Loucy (cell line): ENCODE measurements around the gene SEC11A.
"Not testable (repeated sequence)": the region's sequence is repeated elsewhere in the genome, so short reads cannot be mapped to it uniquely, and the experiment has no call there.

Experiments
- H2AFZ ChIP-seq: fragments of 200-600 bp; sonication (generic); 2 replicates; pipeline ENCODE4 v1.6.0; 2016; ENCODE audit warnings: antibody characterized with exemption, mild to moderate bottlenecking, low read length, moderate library complexity
- H3F3A ChIP-seq: fragments of 200-600 bp; 2 replicates; pipeline ENCODE4 v1.6.0; 2016; ENCODE audit warnings: antibody characterized with exemption, low read depth, mild to moderate bottlenecking
- H3K27me3 ChIP-seq: fragments of 200-600 bp; sonication (generic); 2 replicates; pipeline ENCODE4 v1.6.1; 2014; ENCODE audit warnings: low read length, mild to moderate bottlenecking; ENCODE audit not compliant: insufficient read depth, poor library complexity, severe bottlenecking
- H3K36me3 ChIP-seq: fragments of 200-600 bp; sonication (generic); 2 replicates; pipeline ENCODE4 v1.6.1; 2016; ENCODE audit warnings: low read length; ENCODE audit not compliant: insufficient read depth
- H3K4me1 ChIP-seq: fragments of 200-600 bp; sonication (generic); 2 replicates; pipeline ENCODE4 v1.5.1; 2014; ENCODE audit warnings: low read length, mild to moderate bottlenecking; ENCODE audit not compliant: insufficient read depth, poor library complexity, severe bottlenecking
- H3K4me2 ChIP-seq: fragments of 200-600 bp; sonication (generic); 2 replicates; pipeline ENCODE4 v1.6.0; 2014; ENCODE audit warnings: antibody characterized with exemption, low read length, low read depth, mild to moderate bottlenecking; ENCODE audit not compliant: poor library complexity, severe bottlenecking
- H3K4me3 ChIP-seq: fragments of 200-600 bp; sonication (generic); 2 replicates; pipeline ENCODE4 v1.5.1; 2014; ENCODE audit warnings: low read length, mild to moderate bottlenecking, mixed read lengths; ENCODE audit not compliant: poor library complexity, severe bottlenecking
- H3K79me2 ChIP-seq: fragments of 200-600 bp; sonication (generic); 2 replicates; pipeline ENCODE4 v1.6.1; 2014; ENCODE audit warnings: low read length; ENCODE audit not compliant: insufficient read depth
- H3K9ac ChIP-seq: fragments of 200-600 bp; sonication (generic); 2 replicates; pipeline ENCODE4 v1.6.0; 2014; ENCODE audit warnings: mild to moderate bottlenecking, low read depth, low read length, moderate library complexity; ENCODE audit not compliant: poor library complexity, severe bottlenecking
- H3K9me2 ChIP-seq: fragments of 200-600 bp; sonication (generic); replicated peaks from 2 replicates; pipeline ENCODE4 v1.6.1; 2016; ENCODE audit warnings: low read depth, low read length, mixed read lengths
- H3K9me3 ChIP-seq: fragments of 200-600 bp; sonication (generic); 2 replicates; pipeline ENCODE4 v1.6.1; 2014; ENCODE audit warnings: mild to moderate bottlenecking, antibody characterized with exemption, low read length, low read depth; ENCODE audit not compliant: insufficient read depth
- H4K20me1 ChIP-seq: fragments of 200-600 bp; sonication (generic); 2 replicates; pipeline ENCODE4 v1.6.0; 2014; ENCODE audit warnings: antibody characterized with exemption, low read length, mild to moderate bottlenecking; ENCODE audit not compliant: insufficient read depth, poor library complexity, severe bottlenecking
- EZH2phosphoT487 ChIP-seq: fragments of 200-600 bp; IDR thresholded peaks from 2 replicates; pipeline ENCODE4 v1.6.1; 2018; ENCODE audit warnings: antibody characterized with exemption, mild to moderate bottlenecking, moderate library complexity, borderline replicate concordance
- TF ChIP-seq, protein P1 (sequence below): fragments of 200-600 bp; sonication (generic); conservative IDR thresholded peaks from 2 replicates; pipeline ENCODE4 v1.5.1; 2014; ENCODE audit warnings: mild to moderate bottlenecking, antibody characterized with exemption, low read length

The SEC11A gene

DNA sequence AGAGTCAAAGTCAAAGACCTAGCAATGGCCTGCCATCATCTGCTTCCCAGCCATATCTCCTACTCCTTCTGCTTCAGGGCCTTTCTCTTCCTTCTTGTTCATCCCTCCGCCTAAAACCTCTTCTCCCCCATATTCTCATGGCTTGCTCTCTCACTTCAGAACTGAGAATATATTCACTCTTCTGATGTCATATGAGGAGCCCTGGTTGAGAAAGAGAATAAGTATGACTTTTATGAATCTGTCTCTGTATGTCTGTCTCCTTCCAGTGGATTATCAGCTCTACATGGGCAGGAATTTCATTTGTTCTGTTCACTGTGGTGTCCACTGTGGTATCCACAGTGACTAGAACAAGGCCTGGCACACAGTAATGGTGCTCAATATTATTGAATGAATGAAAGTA lies 44.3 kb upstream of the SEC11A start:
- no peak overlapping the region for H3K9ac ChIP-seq
- peaks cover 53% of the 10 kb centered on the region for H4K20me1 ChIP-seq
- no peak overlapping the region for H3K4me2 ChIP-seq
- H3K4me3 ChIP-seq, result no peak overlapping the region
- no peaks in the 10 kb centered on the region for H3K9me3 ChIP-seq
- no peaks in the 10 kb centered on the region for H3F3A ChIP-seq
- TF ChIP-seq, protein P1, sequence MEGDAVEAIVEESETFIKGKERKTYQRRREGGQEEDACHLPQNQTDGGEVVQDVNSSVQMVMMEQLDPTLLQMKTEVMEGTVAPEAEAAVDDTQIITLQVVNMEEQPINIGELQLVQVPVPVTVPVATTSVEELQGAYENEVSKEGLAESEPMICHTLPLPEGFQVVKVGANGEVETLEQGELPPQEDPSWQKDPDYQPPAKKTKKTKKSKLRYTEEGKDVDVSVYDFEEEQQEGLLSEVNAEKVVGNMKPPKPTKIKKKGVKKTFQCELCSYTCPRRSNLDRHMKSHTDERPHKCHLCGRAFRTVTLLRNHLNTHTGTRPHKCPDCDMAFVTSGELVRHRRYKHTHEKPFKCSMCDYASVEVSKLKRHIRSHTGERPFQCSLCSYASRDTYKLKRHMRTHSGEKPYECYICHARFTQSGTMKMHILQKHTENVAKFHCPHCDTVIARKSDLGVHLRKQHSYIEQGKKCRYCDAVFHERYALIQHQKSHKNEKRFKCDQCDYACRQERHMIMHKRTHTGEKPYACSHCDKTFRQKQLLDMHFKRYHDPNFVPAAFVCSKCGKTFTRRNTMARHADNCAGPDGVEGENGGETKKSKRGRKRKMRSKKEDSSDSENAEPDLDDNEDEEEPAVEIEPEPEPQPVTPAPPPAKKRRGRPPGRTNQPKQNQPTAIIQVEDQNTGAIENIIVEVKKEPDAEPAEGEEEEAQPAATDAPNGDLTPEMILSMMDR, result no peak
- no peak for TF ChIP-seq EZH2phosphoT487
- H3K36me3 ChIP-seq, result peaks cover 4% of the 10 kb centered on the region; the same call in 1 of the 2 replicates
- peaks cover 15% of the 10 kb centered on the region for H3K4me1 ChIP-seq
- no peaks in the 10 kb centered on the region for H3K9me2 ChIP-seq
- no peaks in the 10 kb centered on the region for H3K27me3 ChIP-seq
- H3K79me2 ChIP-seq, result peaks cover 99% of the 10 kb centered on the region
- H2AFZ ChIP-seq, result no peak overlapping the region

GRCh38 chr15:84759018-84759417 lies 43.1 kb upstream of the SEC11A start:
- Histone ChIP-seq H4K20me1 (peaks cover 58% of the 10 kb centered on the region), H3K4me3 (no peak overlapping the region), H3K9ac (no peak overlapping the region), H3K9me2 (no peaks in the 10 kb centered on the region), H3K4me1 (peaks cover 23% of the 10 kb centered on the region), H3K27me3 (no peaks in the 10 kb centered on the region), H3F3A (no peaks in the 10 kb centered on the region), H3K4me2 (no peak overlapping the region), H3K36me3 (no peaks in the 10 kb centered on the region), H3K79me2 (peaks cover 99% of the 10 kb centered on the region), H2AFZ (no peak overlapping the region), H3K9me3 (no peaks in the 10 kb centered on the region)
- no peak for TF ChIP-seq EZH2phosphoT487
- TF ChIP-seq, protein P1, result no peak

GRCh38 chr15:84755736-84756527 lies 40.0 kb upstream of the SEC11A start:
- no peak overlapping the region for H3K9ac ChIP-seq
- peaks cover 34% of the 10 kb centered on the region for H3K4me1 ChIP-seq
- H3F3A ChIP-seq, result no peaks in the 10 kb centered on the region
- H3K4me3 ChIP-seq, result no peak overlapping the region
- H3K9me2 ChIP-seq, result no peaks in the 10 kb centered on the region
- peaks cover 48% of the 10 kb centered on the region for H4K20me1 ChIP-seq
- H3K27me3 ChIP-seq, result no peaks in the 10 kb centered on the region
- H2AFZ ChIP-seq, result no peak overlapping the region
- peaks cover 99% of the 10 kb centered on the region for H3K79me2 ChIP-seq
- no peaks in the 10 kb centered on the region for H3K9me3 ChIP-seq
- H3K4me2 ChIP-seq, result peak overlapping the region; percentile 28
- H3K36me3 ChIP-seq, result no peaks in the 10 kb centered on the region
- TF ChIP-seq EZH2phosphoT487, result no peak
- TF ChIP-seq, protein P1, result no peak

- peaks cover 44% of the 10 kb centered on the region for H3K4me1 ChIP-seq
- H3K79me2 ChIP-seq, result peaks cover 99% of the 10 kb centered on the region
- not testable (repeated sequence) for H2AFZ ChIP-seq, H3K9ac ChIP-seq, H3K27me3 ChIP-seq, H3K4me3 ChIP-seq, H3F3A ChIP-seq, H3K4me2 ChIP-seq, H3K36me3 ChIP-seq, H3K9me2 ChIP-seq, H3K9me3 ChIP-seq
- H4K20me1 ChIP-seq, result peaks cover 55% of the 10 kb centered on the region
Measured at GRCh38 chr15:84754889-84755288, 39.0 kb upstream of the SEC11A start.
